Iris pigment epithelial cell (primary cell): ENCODE measurements around the gene TCF12.
A peak's percentile ranks its signal among the peaks of the same experiment; 100 is the strongest.
"Not testable (repeated sequence)": the region's sequence is repeated elsewhere in the genome, so short reads cannot be mapped to it uniquely, and the experiment has no call there.

Source experiments
- DNase-seq: peaks from one replicate; pipeline ENCODE4 v3.0.0-alpha.2; 2011; ENCODE audit warnings: low read depth

Gene TCF12

GRCh38 chr15:57138349-57138788 is 219.9 kb downstream of the TCF12 start:
- DNase-seq: peak; percentile 87

GRCh38 chr15:57143511-57144078 is 225.2 kb downstream of the TCF12 start:
- DNase-seq: no peak

- DNase-seq: no peak
Measured at GRCh38 chr15:57144448-57144847, 226.0 kb downstream of the TCF12 start.

- DNase-seq: peak; percentile 60
Measured at GRCh38 chr15:57146506-57147201, 228.2 kb downstream of the TCF12 start.

- no peak for DNase-seq
Measured at GRCh38 chr15:57147621-57148020, 229.2 kb downstream of the TCF12 start.

- no peak for DNase-seq
Measured at GRCh38 chr15:57148262-57148661, 229.8 kb downstream of the TCF12 start.

- peak; percentile 79 for DNase-seq
Measured at GRCh38 chr15:57149196-57149595, 230.8 kb downstream of the TCF12 start.

- peak; percentile 72 for DNase-seq
Measured at GRCh38 chr15:57150066-57150865, 231.8 kb downstream of the TCF12 start.

- not testable (repeated sequence) for DNase-seq
Measured at GRCh38 chr15:57150866-57151203, 232.4 kb downstream of the TCF12 start.

- no peak for DNase-seq
Measured at GRCh38 chr15:57152133-57152532, 233.7 kb downstream of the TCF12 start.

GRCh38 chr15:57152666-57153539 is 234.5 kb downstream of the TCF12 start:
- DNase-seq: peak; percentile 86

GRCh38 chr15:57156210-57156884 is 237.9 kb downstream of the TCF12 start:
- DNase-seq: no peak

GRCh38 chr15:57158589-57158988 is 240.1 kb downstream of the TCF12 start:
- DNase-seq: peak; percentile 38

GRCh38 chr15:57158997-57159668 is 240.7 kb downstream of the TCF12 start:
- no peak for DNase-seq

GRCh38 chr15:57159767-57160166 is 241.3 kb downstream of the TCF12 start:
- DNase-seq: no peak

- peak; percentile 73 for DNase-seq
Measured at GRCh38 chr15:57160823-57161560, 242.5 kb downstream of the TCF12 start.

GRCh38 chr15:57164251-57164650 is 245.8 kb downstream of the TCF12 start:
- not testable (repeated sequence) for DNase-seq

- peak; percentile 71 for DNase-seq
Measured at GRCh38 chr15:57165992-57166391, 247.5 kb downstream of the TCF12 start.

- DNase-seq: no peak
Measured at GRCh38 chr15:57167821-57168395, 249.5 kb downstream of the TCF12 start.

- no peak for DNase-seq
Measured at GRCh38 chr15:57169643-57170042, 251.2 kb downstream of the TCF12 start.
